Loucy (cell line): ENCODE data around the gene MS4A18.

Experiments used
- CTCF ChIP-seq: fragments of 200-600 bp; sonication (generic); conservative IDR thresholded peaks from 2 replicates; pipeline ENCODE4 v1.5.1; 2014; ENCODE audit warnings: mild to moderate bottlenecking, antibody characterized with exemption, low read length
- EZH2phosphoT487 ChIP-seq: fragments of 200-600 bp; IDR thresholded peaks from 2 replicates; pipeline ENCODE4 v1.6.1; 2018; ENCODE audit warnings: antibody characterized with exemption, mild to moderate bottlenecking, moderate library complexity, borderline replicate concordance

GRCh38 chr11:60786811-60787567 is 62.5 kb downstream of the MS4A18 start:
- TF ChIP-seq CTCF (no peak), EZH2phosphoT487 (no peak)
